GM19099 (cell line): Measurements from ENCODE around the gene SRRM4.

Experiments
- POLR2A ChIP-seq: IDR thresholded peaks from 3 replicates; pipeline ENCODE4 v1.6.1; 2011; ENCODE audit warnings: low read depth; ENCODE audit not compliant: insufficient read length; ENCODE audit errors: extremely low read depth

SRRM4 gene

DNA sequence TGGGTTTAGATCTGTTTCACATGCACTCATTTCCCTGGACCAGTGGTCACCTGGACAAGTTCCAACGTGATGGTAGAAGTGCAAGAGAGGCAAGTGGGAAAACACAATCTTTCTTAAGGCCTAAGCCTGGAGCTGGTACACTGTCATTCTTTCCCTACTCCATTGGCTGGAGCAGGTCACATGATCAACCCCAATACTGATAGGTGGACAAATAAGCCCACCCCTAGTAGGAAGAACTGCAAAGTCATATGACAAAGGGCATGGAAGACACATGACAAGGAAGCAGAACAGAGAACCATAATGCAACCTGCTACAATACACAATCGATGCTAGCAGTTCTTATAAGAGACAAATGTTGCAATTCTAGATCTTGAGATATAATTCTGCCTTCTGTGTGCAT, 66.3 kb downstream of the SRRM4 start:
- TF ChIP-seq POLR2A, result no peak

- TF ChIP-seq POLR2A, result no peak
Measured at GRCh38 chr12:119050663-119051062, 69.3 kb downstream of the SRRM4 start.

GRCh38 chr12:119051474-119051873, 70.1 kb downstream of the SRRM4 start:
- no peak for TF ChIP-seq POLR2A

- TF ChIP-seq POLR2A, result no peak
Measured at GRCh38 chr12:119052001-119052400, 70.7 kb downstream of the SRRM4 start.

DNA sequence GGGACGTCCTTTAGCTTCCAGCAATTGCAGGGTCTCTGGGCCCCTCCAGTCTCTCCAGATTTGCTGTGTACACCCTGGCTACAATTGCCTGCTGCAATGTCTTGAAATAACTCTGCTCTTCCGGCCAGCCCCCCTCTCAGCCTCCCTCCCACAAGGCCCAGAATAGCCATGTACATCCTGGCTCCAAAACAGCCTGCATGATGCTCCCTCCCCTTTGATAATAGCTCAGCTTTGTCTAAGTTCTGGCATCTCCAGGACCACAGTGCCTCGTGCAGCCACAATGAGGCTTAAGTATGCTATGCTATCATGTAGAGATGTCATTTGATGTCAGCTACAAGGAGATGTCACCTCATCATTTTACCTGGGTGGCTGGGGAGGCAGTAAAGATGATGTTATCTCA, 74.6 kb downstream of the SRRM4 start:
- TF ChIP-seq POLR2A, result no peak

DNA sequence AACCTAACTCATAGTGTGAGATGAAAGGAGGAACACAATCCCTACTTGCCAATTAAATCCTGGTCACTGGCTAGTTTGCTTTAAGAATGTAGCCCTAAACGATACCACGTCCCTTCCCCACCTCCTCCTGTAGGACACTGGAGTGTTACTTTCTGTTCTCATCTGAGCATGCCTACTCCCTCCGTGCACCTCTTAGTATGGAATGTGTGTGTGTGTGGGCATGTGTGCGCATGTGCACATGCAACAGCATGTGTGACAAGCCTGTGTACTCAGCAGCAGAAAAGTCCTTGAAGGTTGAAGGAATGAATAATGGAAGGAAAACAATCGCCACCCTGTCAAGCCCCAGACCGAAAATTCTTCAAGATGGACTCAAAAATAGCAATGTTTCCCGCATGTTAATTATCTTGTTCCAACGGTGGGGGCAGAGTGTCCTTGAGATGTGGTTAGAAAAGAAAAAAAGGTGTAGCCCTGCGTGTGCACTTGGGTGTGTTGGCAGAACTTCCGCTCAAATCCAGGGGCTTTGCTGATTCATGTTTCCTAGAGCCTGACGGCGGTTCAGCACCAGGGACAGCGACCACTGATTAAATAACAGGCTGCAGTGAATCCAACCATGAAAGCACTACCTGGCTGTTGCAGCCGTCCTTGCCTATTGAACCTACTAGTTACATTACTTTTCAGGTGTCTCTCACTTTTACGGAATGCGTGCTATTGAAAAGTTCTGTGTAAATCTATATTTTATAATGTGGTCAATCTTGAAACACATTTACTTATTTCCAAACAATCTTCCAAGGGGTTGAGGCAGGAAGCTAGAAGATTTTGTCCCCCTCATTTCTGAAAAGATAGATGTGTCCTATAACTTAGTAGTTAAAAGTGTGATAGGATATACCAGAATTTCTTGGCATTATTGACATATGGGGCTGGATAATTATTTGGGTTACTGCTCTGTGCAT, 79.8 kb downstream of the SRRM4 start:
- TF ChIP-seq POLR2A, result no peak

DNA sequence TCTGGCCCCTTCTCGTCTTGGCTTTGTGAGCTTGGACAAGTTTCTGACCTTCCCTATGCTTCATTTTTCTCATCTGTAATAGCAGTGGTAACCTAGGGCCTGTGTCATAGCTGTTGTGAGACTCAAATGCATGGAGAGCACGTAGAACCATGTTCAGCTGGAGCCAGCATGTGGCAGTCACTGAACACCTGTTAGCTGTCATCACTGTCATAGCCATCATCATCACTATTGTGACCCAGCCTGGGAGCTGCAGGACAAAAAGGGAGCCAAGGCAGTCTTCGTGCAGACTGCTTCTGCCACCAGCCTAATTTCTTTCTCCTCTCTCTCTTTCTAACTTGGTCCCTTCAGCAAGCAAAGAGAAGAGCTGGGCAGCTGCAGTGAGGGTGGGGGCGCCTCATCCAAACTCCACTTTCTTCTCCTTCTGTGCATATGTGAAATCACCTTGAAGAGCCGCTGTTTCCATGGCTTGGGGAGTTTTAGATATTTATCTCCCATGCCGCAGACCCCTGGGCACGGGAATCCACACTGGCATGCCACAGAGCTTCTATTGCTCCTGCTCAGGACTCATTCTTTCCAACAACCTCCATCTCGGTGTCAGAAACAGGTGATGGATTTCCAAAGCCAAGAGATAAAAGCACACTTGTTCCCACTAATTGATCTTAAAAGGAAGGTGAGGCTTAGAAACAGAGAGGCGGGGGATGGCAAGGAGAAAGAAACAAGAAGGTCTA, 87.0 kb downstream of the SRRM4 start:
- no peak for TF ChIP-seq POLR2A

DNA sequence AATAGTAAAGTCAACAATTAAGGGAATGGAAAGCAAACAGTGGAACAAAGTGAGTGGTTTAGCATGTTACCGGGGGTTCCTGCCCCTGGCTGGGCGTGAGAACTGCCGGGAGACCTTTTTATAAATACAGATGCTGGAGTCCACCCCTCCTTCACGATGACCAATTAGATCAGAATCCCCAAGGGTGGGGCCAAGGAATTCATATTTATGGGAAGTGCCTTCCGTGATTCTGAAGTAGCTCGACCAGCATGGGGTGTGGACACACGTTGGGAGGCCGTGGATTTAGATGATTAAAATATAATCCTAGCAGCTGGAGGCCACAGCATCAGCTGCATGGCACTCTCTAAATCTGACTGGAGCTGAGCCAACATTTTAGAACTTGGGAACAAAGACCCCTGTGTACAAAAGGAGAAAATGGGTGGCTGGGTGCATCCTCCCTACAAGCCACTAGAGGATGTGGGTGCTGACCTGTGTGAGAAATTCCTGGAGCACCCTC, 87.9 kb downstream of the SRRM4 start:
- no peak for TF ChIP-seq POLR2A

- no peak for TF ChIP-seq POLR2A
Measured at GRCh38 chr12:119071176-119071575, 89.8 kb downstream of the SRRM4 start.

DNA sequence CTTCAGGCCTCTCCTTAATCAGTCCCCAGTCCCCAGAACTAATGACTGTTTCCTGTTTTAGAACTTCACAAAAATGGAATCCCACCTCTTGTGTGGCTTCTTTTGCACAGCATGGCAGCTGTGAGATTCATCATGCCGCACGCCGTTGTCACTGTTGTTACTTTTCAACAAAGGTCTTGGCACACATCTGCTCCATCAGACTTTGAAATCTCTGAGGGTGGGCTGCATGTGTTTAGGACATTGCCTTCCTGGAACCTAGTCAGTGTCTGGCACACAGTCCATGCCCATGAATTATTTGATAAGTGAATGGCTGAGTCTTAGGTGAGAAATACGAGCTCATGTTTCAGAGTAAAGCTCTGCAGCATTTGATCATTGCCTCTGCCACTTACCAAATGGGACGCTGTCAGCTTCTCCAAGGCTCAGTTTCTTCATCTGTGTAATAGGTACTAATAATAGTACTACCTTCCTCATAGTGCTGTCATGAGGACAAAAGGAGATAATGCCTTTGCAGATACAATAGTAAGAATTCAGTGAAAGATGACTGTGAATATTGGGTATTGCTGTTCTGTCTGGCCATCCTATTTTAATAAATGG, 90.4 kb downstream of the SRRM4 start:
- no peak for TF ChIP-seq POLR2A

GRCh38 chr12:119072440-119072839, 91.1 kb downstream of the SRRM4 start:
- no peak for TF ChIP-seq POLR2A

DNA sequence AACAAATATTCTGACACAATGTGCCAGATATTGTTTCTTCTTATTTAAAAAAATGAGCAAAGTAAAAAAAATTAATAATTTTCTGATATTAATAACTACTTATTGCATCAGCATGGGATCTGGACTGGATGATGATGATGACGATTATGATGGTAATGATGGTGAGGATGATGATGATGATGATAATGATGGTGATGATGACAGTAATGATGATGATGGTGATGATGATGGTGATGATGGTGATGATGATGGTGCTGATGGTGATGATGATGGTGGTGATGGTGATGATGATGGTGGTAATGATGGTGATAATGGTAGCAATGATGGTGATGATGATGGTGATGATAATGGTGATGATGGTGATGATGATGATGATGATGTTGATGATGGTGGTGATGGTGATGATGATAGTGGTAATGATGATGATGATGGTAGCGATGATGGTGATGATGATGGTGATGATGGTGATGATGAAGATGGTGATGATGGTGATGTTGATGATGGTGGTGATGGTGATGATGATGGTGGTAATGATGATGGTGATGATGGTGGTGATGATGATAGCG, 94.0 kb downstream of the SRRM4 start:
- no peak for TF ChIP-seq POLR2A

- TF ChIP-seq POLR2A, result no peak
Measured at GRCh38 chr12:119075918-119076317, 94.6 kb downstream of the SRRM4 start.

DNA sequence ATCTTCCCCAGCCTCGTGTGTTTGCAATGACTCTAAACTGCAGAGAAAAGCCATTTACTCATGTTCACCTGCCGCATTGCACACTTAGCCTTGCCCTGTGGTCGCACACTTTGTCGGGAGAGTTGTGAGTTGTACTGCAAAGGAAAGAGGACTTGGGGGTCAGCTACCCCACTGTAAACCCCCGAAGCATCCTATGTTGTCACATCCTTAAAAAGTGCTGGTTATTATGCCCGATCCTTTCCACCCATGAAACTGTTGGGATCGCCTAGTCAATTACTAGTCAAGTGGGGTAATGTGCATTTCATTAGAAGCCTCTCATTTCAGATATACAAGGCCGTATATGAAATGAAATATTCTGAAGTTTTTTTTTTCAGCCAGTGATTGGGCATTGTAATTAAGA, 98.2 kb downstream of the SRRM4 start:
- no peak for TF ChIP-seq POLR2A

- no peak for TF ChIP-seq POLR2A
Measured at GRCh38 chr12:119082016-119082415, 100.7 kb downstream of the SRRM4 start.
